HG03066 (cell line): ENCODE results near the gene RUNDC3A.

ENCODE experiments used
- ATAC-seq: cut with Tn5 transposase; IDR thresholded peaks from one replicate; pipeline ENCODE4 v1.9.1; 2021; ENCODE audit warnings: low read depth; ENCODE audit not compliant: unreplicated experiment

Gene RUNDC3A

DNA sequence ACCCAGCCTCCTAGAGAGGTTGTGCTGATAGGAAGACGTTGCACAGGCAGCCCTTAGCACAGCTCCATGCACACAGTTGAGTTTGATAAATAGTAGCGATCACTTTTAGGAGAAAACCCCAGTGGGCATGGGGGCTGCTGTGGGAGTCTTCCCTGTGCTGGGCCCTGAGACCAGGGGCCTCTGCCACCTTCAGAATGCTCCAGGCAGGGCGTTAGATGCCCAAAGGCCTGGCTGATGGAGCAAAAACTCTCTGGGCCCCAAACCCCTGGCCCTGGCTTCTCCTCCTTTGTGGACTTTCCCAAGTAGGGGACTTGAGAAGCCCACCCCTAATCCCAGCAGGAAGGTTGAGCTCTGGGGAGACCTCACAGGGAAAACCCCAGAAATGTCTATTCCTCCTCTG is 26.1 kb upstream of the RUNDC3A start:
- ATAC-seq: no peak

DNA sequence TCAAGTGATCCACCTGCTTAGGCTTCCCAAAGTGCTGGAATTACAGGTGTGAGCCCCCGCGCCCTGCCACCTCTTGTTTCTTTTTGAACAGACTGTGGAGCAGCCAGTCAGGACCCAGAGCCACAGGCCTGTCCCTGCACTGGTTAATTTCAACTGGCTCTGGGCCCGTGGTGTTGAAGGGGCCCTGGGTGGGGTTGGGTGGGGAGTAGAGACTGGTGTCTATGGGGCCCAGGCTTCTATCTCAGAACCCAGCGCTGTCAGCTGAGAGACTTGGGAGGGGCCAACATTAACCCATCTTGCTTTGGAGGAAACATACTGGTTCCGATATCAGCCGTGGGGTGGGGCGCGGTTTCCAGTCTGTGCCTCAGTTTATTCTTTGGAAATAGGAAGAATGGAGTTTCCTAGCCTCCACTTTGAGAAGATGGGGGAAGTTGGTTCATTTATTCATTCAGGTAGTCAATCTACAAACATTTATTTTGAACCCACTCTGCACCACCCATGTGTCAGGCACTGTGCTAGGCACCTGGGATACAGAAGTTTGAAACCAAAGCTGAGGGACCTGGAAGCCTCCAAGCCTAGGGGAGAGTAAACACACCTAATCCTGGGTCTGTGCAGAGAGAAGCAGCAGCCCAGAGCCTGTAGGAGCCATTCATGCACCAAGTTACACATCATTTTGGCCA is 24.9 kb upstream of the RUNDC3A start:
- no peak for ATAC-seq

DNA sequence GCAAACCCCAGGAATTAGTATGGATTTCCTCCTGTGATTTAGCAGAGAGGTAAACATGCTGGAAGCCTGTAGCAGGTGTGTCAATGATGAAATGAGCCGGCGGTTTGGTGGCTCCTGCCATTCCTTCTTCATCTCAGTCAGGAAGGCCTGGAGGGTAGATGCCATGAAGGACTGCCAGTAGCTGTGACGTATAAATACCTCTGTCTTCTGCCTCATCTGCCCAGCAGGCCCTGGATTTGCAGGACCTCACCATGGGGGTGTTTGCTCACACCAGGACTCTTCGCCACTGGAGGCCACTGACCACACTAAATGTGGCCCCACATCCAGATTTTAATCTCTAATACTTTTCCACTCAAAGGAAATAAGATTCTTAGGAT is 24.4 kb upstream of the RUNDC3A start:
- no peak for ATAC-seq

DNA sequence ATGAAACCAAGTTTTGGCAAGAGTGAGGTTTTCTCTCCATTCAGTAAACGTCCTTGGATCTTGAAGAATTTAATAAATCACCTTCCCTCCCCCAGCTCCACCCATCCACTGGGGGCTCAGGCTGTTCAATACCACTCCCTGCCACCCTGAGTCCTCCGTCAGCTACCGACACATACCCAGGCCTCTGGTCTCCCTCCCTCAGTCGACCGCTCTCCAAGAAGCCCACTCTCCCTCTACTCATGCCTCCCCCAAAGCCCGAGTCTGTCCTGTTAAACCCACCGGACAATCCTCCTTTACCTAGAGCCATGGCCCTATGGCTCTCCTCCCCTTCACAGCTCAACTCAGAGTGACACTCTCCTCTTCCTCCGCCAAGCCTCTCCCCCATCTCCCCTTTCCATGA is 20.8 kb upstream of the RUNDC3A start:
- ATAC-seq: no peak

DNA sequence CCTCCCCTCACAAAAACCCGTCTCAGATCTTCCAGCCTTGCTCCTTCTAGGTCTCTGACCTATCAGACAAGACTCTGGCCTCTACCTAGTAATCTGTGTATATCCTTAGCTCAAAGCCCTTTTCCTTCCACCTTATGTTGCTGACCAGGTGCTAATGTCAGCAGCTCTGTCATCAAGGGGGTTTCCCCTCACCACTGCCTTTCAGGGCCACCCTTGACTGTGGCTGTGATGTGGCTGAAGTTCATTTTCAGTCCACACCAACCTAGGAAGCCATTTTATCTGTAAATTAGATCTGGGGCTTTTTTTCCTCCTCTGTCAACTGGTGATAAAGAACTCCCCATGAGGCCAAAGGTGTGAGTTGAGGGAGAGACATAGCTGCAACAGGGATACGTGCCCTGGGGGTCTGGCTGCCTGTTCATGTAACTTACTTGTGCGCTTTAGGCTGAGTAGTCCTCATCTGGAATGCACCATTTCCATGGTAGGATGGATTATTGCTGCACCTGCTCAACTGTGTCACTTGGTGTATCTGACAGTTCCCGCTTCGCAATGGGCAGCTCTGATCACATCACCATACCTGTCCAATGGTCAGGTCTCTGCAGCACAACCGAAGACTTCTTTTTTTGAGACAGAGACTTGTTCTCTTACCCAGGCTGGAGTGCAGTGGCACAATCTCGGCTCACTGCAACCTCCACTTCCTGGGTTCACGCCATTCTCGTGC is 14.7 kb upstream of the RUNDC3A start:
- no peak for ATAC-seq

GRCh38 chr17:44297975-44298374 is 10.4 kb upstream of the RUNDC3A start:
- ATAC-seq: no peak

DNA sequence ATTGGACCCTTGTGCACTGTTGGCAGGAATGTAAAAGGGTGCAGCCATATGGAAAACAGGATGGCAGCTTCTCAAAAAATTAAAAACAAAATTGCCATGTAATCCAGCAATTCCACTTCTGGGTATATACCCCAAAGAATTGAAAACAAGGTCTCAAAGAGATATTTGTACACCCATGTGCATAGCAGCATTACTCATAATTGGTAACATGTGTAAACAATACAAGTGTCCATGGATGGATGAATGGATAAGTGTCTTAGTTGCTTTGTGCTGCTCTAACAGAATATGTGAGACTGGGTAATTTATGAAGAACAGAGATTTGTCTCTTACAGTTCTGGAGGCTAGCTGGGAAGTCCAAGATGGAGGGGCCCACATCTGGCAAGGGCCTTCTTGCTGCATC is 3.8 kb upstream of the RUNDC3A start:
- ATAC-seq: no peak

GRCh38 chr17:44307387-44308186 is 814 bp upstream of the RUNDC3A start:
- ATAC-seq: no peak

DNA sequence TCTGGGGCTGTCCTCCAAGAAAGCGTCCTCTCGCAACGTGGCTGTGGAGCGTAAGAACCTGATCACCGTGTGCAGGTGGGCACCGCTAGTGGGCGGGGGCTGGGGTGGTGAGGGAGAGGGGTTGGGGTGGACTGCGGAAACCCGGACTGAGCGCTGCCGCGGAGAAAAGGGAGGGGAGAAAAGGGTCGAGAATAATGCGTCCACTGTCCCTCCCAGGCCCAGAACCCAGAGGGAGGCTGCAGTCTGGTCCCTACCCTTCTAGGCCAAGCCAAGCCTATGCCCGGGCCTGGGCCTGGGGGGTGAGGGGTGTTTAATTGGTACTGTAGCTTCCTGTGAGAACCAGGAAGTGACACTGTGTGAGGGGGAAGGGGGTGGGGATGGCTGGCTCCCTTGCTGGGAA is 464 bp downstream of the RUNDC3A start:
- no peak for ATAC-seq

DNA sequence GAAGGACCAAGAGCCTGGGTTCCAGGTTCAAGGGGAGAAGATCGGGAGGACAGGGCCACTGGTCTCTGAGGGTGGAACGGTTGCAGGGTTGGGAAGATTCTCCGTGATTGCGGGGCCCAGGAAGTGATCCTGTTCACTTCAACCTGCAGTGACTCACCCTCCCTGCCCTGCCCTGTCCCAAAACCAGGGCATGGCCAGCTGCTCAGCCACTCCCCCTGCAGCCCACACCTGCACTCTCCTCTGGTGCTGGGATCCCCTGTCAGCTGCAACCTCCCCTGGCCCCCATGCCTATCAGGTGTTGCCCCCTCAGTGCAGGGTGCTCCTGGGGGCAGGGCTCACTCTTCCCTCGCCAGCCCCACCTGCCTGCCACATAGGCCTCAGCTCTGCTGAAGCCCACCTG is 1.1 kb downstream of the RUNDC3A start:
- ATAC-seq: no peak

DNA sequence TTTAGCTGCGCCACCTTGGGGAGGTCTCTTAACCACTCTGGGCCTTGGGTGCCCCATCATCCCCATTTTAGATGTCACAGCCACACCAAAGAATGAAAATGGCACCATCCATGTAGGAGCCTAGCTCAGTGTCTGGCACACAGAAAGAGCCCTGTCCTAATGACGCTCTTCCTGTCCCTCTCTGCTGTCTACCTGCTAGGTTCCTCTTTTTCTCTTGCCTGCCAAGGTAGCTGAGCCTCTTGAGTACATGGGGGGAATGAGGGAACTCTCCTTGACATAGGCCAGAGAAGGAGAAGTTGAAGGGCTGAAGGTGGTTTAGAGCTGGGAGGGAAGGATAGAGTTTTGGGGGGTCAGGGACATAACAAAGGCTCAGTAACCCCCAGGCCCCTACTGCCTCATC is 1.8 kb downstream of the RUNDC3A start:
- no peak for ATAC-seq

GRCh38 chr17:44310609-44311376 is 2.4 kb downstream of the RUNDC3A start:
- no peak for ATAC-seq

DNA sequence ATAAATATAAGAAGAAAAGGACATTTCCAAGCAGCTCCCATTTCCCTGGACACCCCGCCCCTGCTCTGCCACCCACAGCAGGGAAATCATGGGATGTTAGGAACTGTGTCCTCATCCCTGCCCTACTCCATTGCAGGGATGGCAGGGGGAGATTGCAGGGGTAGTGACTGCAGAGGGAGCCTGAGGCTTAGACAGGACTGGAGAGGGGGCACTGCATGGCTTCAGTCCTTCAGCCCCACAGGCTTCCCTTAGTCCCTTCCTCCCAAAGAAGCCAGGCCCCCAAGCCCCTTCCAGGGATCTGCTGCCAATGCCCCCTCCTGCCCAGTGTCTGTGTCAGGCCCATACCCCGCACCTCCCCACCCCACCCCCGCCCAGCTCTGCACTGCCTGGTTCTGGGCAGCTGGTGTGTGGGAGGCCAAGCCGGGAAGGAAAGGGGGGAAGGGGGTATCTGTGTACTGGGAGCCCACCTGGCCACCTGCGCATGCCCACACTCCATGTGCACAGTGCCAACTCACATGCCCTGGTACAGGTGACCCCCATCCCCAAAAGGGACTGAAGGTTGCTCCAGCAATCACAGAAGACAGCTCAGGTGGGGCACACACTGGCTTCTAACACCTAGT is 3.3 kb downstream of the RUNDC3A start:
- no peak for ATAC-seq

DNA sequence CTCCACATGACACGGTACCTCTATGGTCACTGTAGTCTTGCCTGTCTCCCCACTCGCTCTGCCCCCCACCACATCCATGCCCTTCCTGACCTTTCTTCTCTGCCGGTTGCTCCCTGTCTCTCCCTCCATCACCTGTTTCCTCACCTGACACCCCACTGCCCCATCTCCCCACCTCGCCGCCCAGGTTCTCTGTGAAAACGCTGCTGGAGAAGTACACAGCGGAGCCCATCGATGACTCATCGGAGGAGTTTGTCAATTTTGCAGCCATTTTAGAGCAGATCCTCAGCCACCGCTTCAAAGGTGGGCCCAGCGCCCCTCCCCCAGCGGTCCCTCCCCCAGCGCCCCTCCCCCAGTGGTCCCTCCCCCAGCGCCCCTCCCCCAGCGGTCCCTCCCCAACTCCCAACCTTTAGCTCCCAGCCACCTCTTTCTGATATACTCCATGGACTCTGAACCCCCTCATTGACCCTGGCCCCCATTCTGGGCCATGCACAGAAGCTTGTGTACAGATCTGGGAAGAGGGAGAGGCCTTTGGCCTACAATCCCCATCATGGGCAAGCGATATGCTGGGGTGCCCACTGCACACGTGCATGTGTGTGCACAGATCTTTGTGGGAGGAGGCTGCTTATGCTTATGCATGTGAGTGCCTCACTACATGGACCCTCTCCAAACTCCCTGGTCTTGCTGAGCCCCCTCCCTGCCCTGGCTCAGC is 4.1 kb downstream of the RUNDC3A start:
- ATAC-seq: no peak

DNA sequence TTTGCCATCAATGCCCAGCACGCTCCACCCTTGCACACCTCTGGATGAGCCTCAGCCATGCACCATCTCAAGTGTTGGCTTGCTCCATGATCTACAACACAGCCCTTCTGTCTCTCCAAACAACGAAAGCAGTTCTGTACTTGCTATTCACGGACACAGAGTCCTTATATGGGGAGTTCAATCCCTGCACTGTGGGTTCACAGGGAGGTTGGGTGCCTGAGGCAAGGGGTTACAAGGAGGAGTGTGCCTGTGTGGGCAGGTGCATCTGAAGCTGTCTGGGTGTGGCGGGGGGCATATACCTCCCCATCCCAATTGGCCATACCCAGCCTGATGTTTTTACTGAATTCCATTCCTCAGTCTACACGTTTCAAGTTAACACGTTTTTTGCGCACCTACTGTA is 5.6 kb downstream of the RUNDC3A start:
- no peak for ATAC-seq

- ATAC-seq: no peak
These were observed 6.1 kb downstream of the RUNDC3A start for GRCh38 chr17:44314524-44314868.

GRCh38 chr17:44314869-44315661 is 6.7 kb downstream of the RUNDC3A start:
- ATAC-seq: no peak

DNA sequence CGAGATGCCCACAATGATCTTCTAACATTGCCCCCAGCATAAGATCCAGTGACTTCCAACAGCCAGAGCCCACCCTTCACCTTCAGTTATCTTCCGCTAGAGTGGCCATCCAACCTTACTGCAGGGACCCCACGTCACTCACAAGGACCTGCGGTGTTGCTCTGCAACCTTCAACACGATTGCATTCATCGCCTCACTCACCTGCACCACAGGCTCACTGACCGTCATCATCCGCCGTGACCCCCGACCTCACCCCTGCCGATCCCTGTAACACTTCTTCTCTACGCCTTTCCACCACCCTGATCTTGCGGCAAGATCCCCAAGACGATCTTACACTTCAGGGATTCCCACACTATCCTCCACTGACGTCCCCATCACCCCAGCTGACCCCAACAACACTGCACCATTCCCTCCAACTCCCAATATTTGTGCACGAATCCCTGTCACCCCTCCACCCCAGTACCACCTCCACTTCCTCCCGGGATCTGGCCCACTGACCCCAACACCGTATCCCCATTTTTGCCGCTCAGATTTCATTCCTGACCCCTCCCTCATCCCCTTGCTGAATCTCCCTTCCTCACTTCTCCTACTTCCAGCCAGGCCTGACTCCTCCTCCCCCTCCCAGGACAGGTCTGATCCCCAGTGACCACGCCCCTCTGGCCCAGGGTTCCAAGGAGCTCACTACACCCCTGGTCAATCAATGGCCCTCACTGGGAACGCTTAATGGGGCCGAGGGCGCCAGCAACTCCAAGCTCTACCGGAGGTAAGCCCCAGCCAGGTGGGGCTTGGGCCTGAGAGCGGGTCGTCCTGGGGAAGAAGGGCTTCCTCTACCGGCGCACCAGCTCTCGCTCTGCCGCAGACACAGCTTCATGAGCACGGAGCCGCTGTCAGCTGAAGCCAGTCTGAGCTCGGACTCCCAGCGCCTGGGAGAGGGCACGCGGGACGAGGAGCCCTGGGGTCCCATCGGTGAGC is 7.6 kb downstream of the RUNDC3A start:
- ATAC-seq: no peak
